SJSA1 (cell line): Measurements from ENCODE around the gene GRID2. TPM values are rescaled to one million over a fixed set of nuclear protein-coding genes. Genes with fewer than 3 reads are reported as not detected.
A peak's percentile ranks its signal among the peaks of the same experiment; 100 is the strongest.

Experiments used
- DNase-seq, 2 experiments: peaks; one replicate each; pipeline ENCODE4 v3.0.0-alpha.2; 2015 to 2020; ENCODE audit warnings: low spot score in 2 of 2, low read depth in 1 of 2
- H3K27ac ChIP-seq: fragments of 250-450 bp; sonication (Bioruptor Pico); 2 replicates; pipeline ENCODE4 v1.5.1; 2020; ENCODE audit warnings: mild to moderate bottlenecking, moderate library complexity
- H3K27me3 ChIP-seq: fragments of 250-450 bp; sonication (Bioruptor Pico); replicated peaks from 2 replicates; pipeline ENCODE4 v1.5.1; 2020; ENCODE audit warnings: mild to moderate bottlenecking, moderate library complexity
- H3K36me3 ChIP-seq: fragments of 250-450 bp; sonication (Bioruptor Pico); 2 replicates; pipeline ENCODE4 v1.5.1; 2020; ENCODE audit warnings: mild to moderate bottlenecking
- H3K4me1 ChIP-seq: fragments of 250-450 bp; sonication (Bioruptor Pico); replicated peaks from 2 replicates; pipeline ENCODE4 v1.6.1; 2021; ENCODE audit warnings: mild to moderate bottlenecking
- H3K4me3 ChIP-seq: fragments of 250-450 bp; sonication (Bioruptor Pico); 2 replicates; pipeline ENCODE4 v1.5.1; 2020; ENCODE audit warnings: mild to moderate bottlenecking
- H3K9me3 ChIP-seq: fragments of 250-450 bp; sonication (Bioruptor Pico); replicated peaks from 2 replicates; pipeline ENCODE4 v1.5.1; 2020; ENCODE audit warnings: mild to moderate bottlenecking
- total RNA-seq: library from RNA; depleted of rRNA; stranded (reverse); fragments of >200 nt; shearing (Covaris generic); gene quantifications from 2 replicates; pipeline ENCODE4 v1.2.3, GENCODE V29; 2014

The GRID2 gene
- total RNA-seq, 1 experiment from 2014 or later, result not detected

DNA sequence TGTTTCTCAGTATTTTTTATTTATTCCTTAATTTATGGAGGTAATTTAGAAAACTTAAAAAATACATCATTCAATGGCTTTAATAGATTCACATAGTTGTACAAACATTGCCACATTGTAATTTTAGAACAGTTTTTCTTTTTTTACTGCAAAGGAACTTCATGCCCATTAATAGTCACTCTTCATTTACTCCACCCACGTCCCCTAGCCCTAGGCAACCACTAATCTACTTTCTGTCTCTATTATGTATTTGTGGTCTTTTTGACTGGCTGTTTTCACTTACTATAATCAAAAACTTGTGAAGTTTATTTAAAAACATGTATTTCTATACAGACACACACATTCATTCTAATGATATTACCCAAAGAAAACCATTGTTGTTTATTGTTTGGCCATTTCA, 664.8 kb downstream of the GRID2 start:
- H3K36me3 ChIP-seq, result no peaks in the 10 kb centered on the region
- H3K9me3 ChIP-seq, result no peaks in the 10 kb centered on the region
- H3K4me3 ChIP-seq, result no peak overlapping the region
- DNase-seq, result no peak
- peak overlapping the region; percentile 82 for H3K27ac ChIP-seq
- peaks cover 22% of the 10 kb centered on the region for H3K4me1 ChIP-seq
- no peaks in the 10 kb centered on the region for H3K27me3 ChIP-seq

DNA sequence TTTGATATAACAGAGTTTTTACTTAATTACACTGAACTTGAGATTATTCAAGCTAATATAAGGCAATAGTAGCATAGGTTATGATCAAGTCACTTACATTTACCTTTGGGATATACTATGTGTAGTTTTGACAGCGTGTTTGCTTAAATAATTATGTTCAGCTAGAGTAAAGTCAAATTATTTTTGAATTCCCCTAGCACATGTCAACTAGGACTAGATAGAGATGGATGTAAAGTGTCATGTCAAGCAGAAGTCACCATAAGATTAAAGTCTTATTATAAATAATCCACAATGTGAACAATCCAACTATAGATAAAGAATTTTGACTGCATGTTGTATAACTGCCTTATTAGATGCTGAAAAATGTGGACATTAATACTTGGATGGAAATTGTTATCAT, 665.2 kb downstream of the GRID2 start:
- Histone ChIP-seq H3K27ac (peak overlapping the region; percentile 82), H3K36me3 (no peaks in the 10 kb centered on the region), H3K4me1 (peaks cover 22% of the 10 kb centered on the region)

DNA sequence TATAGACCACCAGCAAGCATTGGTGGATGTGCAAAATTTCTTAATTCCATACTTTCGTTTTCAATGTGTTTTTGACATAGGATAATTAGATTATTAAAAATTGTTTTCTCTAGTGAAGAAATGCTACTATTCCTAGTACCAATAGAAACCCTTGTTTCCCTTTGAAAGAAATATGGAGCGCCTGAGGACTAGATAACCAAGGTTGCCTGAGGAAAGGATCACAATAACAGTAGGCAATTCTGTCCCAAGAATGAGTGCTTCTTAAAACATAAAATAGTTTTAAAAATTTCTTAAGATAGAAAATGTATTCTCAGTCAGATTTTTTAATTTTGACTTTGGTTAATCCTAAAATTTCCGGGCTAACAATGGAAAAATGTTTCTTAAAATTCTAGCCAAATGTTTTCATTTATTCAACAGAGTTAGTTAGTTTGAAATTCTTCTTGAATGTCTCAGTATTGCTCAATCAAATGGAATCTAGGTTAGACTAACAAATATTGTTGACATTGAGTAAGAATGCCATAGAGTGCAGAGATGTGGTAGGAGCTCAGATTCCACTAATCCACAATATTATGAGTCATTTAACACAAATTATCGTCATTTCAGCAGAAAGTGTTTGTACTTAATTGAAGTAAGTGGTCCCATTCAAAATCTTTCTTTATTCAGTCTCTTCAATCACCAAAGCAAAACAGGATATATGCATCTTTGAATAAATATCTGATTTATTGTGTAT, 666.0 kb downstream of the GRID2 start:
- Histone ChIP-seq H3K4me1 (peaks cover 22% of the 10 kb centered on the region), H3K36me3 (no peaks in the 10 kb centered on the region), H3K27ac (peak overlapping the region; percentile 82), H3K9me3 (no peaks in the 10 kb centered on the region), H3K27me3 (no peaks in the 10 kb centered on the region), H3K4me3 (no peak overlapping the region)
- peak in 1 of 2 experiments; percentile 87 for DNase-seq

More for the DNA sequence above, 665.2 kb downstream of the GRID2 start:
- no peaks in the 10 kb centered on the region for H3K9me3 ChIP-seq
- H3K27me3 ChIP-seq, result no peaks in the 10 kb centered on the region
- no peak overlapping the region for H3K4me3 ChIP-seq
- no peak for DNase-seq

DNA sequence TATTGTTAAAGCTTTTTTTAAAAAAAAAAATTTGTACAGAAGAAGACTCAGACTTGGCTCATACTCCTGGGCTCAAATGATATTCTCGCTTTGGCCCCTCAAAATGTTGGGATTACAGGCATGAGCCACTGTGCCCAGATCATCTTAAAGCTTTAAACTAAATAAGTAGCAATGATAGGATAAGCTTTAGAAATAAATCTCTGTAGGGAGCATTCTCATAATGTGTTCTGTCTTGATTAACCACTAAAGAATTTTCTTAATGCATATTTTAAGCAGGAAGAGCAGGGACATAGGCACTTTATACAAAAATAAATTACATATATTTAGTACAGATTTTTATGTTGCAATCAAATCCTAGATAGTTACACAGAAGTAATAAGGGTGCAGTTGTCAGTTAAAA, 667.2 kb downstream of the GRID2 start:
- H3K27me3 ChIP-seq, result no peaks in the 10 kb centered on the region
- H3K4me3 ChIP-seq, result no peak overlapping the region
- H3K4me1 ChIP-seq, result peaks cover 22% of the 10 kb centered on the region
- no peaks in the 10 kb centered on the region for H3K36me3 ChIP-seq
- no peaks in the 10 kb centered on the region for H3K9me3 ChIP-seq
- no peak overlapping the region; the same call in 1 of the 2 replicates for H3K27ac ChIP-seq
- no peak for DNase-seq

DNA sequence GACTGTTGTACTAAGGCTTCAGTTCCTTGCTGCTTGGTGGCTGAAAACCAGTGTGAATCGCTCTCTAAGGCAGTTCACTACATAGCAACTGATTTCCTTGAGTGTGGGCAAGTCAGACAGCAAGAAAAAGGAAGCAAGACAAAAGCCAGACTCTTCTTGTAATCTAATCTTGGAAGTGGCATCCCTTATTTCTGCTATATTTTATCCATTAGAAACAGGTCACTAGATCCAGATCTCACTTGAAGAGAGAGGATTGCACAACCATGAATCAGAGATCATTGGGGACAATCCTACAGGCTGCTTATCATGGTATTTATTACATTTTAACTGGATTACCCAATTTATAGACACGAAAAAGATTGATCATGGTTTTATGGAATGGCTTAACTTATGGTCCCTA, 684.5 kb downstream of the GRID2 start:
- Histone ChIP-seq H3K4me3 (no peak overlapping the region), H3K9me3 (no peaks in the 10 kb centered on the region), H3K36me3 (no peaks in the 10 kb centered on the region), H3K27ac (no peak overlapping the region), H3K27me3 (no peaks in the 10 kb centered on the region), H3K4me1 (no peaks in the 10 kb centered on the region)
- no peak for DNase-seq

DNA sequence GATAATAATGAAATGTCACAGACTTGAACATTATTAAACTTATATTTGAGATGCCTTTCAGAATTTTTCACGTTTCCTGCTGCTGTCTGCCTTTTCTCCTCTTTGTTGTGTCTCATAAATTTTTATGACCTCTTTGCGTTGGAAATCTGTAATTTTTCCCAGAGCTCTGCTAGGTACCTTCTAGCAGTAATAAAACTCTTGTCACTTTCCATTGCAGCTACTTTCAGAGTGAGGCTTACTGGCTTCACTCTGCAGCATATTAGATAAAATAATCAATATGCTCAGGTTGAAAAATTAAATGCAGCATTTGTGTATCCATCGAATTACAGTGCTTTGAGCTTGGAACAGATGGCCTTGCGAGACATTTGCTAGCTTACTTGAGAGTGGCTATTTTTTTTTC, 689.0 kb downstream of the GRID2 start:
- no peaks in the 10 kb centered on the region for H3K27me3 ChIP-seq
- no peak overlapping the region for H3K4me3 ChIP-seq
- H3K36me3 ChIP-seq, result no peaks in the 10 kb centered on the region
- no peak overlapping the region for H3K27ac ChIP-seq
- no peak for DNase-seq
- no peaks in the 10 kb centered on the region for H3K4me1 ChIP-seq
- H3K9me3 ChIP-seq, result no peaks in the 10 kb centered on the region

DNA sequence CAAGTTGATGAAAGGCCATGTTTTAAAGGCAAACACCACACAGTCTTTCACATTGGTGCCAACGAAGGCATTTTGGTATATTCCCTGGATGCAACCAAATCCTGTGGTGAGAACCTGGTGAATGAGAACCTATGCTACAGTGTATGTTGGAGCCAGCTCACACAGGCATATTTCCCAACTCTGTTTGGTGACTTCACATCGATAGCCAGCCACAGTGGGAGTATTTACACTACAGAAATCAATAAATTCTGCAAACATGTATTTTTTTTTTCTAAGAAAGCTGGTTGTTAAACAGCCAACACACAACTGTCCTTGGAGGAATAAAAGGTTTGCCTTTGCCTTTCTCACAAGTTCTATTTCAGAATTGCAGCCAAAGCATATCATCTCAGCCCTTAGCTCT, 691.0 kb downstream of the GRID2 start:
- Histone ChIP-seq H3K27me3 (no peaks in the 10 kb centered on the region), H3K27ac (no peak overlapping the region), H3K36me3 (no peaks in the 10 kb centered on the region), H3K4me3 (no peak overlapping the region), H3K4me1 (no peaks in the 10 kb centered on the region), H3K9me3 (no peaks in the 10 kb centered on the region)
- no peak for DNase-seq

DNA sequence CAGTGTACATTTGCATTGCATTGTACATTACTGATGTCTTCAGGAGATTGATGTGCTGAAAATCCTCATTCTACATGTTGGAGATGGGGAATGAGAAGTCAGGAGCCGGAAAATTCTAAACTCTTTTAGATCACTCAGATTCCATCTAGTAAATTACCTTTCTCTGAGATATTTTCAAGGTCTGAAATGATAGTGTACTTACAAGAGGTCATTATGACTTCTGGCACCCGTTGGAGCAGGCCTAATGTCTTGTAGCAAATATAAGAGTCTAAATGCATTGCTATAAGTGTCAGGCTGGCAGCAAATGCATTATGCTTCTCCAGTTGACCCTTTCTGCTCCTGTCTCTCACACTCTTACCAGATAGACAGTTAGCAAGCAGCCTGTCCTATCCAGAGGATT, 692.8 kb downstream of the GRID2 start:
- Histone ChIP-seq H3K36me3 (no peaks in the 10 kb centered on the region), H3K27me3 (no peaks in the 10 kb centered on the region), H3K4me3 (no peak overlapping the region), H3K4me1 (no peaks in the 10 kb centered on the region), H3K27ac (no peak overlapping the region), H3K9me3 (no peaks in the 10 kb centered on the region)
- DNase-seq, result no peak

DNA sequence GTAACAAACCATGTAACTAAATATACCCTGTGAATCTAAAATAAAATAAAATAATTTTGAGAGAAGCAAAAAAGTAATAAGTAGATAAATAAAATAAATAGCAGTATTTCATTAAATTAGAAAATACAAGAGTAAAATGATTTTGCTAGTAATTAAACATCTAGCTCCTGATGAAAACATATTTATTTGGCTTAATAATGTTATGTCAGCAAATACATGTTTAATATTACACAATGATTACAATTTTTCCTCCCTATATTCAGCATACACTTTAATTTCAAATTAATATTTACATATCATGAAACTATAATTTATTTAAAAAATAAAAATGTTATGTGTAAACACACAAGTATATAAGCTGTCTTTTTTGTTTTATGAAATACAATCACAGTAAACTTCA, 697.1 kb downstream of the GRID2 start:
- Histone ChIP-seq H3K36me3 (no peaks in the 10 kb centered on the region), H3K9me3 (no peaks in the 10 kb centered on the region), H3K27me3 (no peaks in the 10 kb centered on the region), H3K27ac (no peak overlapping the region), H3K4me1 (no peaks in the 10 kb centered on the region), H3K4me3 (no peak overlapping the region)
- no peak for DNase-seq

DNA sequence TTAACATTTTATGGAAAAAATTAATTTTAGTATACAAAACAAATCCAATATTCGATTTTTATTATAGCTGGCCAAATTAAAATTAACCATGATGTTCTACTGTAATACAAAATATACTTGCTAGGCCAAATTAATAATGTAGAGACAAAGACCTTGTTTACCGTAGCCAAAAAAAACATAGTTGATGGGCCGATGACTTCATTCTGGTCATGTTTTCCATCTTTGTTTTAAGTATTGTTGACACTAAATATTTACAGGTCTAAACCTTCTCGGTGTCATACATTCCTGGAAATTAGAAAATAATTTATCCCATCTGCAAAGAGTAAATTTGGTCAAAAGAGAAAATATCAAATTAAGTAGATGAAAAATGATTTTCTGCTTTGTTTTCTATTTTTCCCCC, 698.5 kb downstream of the GRID2 start:
- Histone ChIP-seq H3K9me3 (no peaks in the 10 kb centered on the region), H3K4me3 (no peak overlapping the region), H3K27me3 (no peaks in the 10 kb centered on the region), H3K4me1 (no peaks in the 10 kb centered on the region), H3K27ac (no peak overlapping the region), H3K36me3 (no peaks in the 10 kb centered on the region)
- DNase-seq, result no peak

DNA sequence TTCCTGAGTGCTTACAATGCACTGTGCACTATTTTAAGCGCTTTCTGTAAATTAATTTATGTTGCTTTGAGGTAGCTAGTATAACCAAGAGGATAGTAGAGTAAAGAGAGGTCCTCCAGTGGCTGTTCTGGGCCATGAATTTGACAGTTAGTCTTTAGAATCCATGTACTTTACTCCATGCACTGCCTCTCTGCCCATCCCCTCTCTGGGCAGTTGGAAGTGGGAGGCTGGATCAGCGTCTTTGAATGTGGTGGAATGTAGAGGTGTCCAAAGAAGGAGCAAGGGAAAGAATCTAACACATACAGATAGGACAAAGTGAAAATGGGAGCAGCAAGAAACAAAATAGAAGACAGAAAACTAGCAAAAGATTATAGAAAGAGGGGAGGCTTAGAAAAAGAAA, 712.6 kb downstream of the GRID2 start:
- Histone ChIP-seq H3K4me1 (no peaks in the 10 kb centered on the region), H3K36me3 (no peaks in the 10 kb centered on the region), H3K27me3 (no peaks in the 10 kb centered on the region), H3K4me3 (no peak overlapping the region), H3K27ac (no peak overlapping the region), H3K9me3 (no peaks in the 10 kb centered on the region)
- no peak for DNase-seq

DNA sequence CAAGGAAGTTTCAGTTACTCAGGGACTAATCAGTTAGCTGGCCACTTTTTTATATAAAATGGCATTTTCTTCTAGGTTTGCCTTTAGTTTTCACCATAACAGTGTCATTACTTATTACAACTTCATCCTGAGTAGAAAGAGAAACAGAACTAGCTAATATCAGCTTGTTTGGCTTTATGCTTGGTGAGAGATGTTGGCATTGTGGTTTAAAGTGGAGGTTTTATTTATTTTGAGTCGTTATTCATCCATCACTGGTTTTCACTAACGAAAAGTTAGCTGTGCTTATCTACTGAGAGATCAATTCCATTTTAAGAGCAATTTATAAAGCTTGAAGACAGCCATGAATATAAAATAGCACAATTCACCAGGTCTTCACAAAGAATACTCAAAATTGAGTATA, 714.5 kb downstream of the GRID2 start:
- Histone ChIP-seq H3K36me3 (no peaks in the 10 kb centered on the region), H3K27ac (no peak overlapping the region), H3K4me3 (no peak overlapping the region), H3K27me3 (no peaks in the 10 kb centered on the region), H3K9me3 (no peaks in the 10 kb centered on the region), H3K4me1 (no peaks in the 10 kb centered on the region)
- no peak for DNase-seq

DNA sequence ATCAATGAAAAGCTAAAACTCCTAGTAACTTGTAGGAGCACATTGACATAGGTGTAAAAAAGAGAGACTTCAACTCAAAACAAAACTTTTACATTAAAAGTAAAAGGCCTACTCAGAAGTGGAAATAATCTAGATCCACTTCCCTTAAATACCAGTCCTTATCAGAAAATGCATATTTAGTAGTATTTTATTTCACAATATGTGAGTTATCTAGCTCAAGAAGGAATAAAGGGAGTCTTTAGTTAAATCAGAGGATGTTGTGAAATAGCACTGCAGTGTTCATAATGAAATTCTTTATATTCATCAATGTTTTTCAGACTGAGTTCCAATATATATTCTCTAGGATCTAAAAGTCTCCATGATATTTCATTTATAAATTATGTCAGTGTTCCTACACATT, 715.0 kb downstream of the GRID2 start:
- Histone ChIP-seq H3K4me1 (no peaks in the 10 kb centered on the region), H3K27me3 (no peaks in the 10 kb centered on the region), H3K27ac (no peak overlapping the region), H3K4me3 (no peak overlapping the region), H3K36me3 (no peaks in the 10 kb centered on the region), H3K9me3 (no peaks in the 10 kb centered on the region)
- DNase-seq, result no peak

DNA sequence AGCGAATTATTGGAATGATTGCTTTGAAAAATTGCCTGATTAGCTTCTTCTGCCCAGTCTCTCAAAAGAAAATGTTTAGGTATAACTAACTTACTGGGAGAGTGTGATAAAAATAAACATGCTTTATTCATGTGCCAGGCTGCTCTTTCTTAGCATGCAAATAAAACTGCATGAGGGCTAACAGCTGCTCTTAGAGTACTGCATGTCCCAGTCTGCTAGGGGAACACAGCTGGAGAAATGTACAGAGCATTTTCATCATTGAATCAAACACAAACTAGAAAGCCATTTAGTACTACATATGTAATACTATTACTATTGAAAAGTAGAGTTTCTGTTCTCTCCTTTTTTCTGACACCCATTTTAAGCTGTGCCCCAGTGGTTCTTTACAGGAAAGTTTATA, 726.0 kb downstream of the GRID2 start:
- Histone ChIP-seq H3K36me3 (no peaks in the 10 kb centered on the region), H3K27me3 (0 out of 2 replicates have a peak, but pooled peaks cover 2% of the 10 kb centered on the region), H3K4me1 (no peaks in the 10 kb centered on the region), H3K4me3 (no peak overlapping the region), H3K27ac (no peak overlapping the region), H3K9me3 (no peaks in the 10 kb centered on the region)
- no peak for DNase-seq

DNA sequence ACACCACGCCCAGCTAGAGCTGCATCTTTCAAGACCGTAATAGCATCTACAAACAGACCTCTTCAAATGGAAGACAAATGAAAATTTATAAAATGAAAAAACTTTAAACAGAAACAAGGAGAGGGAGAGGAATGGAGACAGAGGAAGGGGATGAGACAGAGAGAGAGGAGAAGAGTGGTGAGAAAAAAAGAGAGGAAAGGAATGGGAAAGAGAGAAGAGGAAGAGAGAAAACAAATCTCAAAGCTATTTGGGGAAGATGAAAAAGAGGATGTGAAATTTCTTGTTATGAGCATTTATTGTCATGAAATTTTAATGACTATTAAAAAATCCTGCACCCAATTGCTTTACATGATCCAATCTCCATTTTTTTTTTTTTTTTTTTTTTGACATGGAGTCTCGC, 726.9 kb downstream of the GRID2 start:
- Histone ChIP-seq H3K27ac (no peak overlapping the region), H3K4me3 (no peak overlapping the region), H3K9me3 (no peaks in the 10 kb centered on the region), H3K36me3 (no peaks in the 10 kb centered on the region), H3K27me3 (0 out of 2 replicates have a peak, but pooled peaks cover 2% of the 10 kb centered on the region), H3K4me1 (no peaks in the 10 kb centered on the region)
- DNase-seq, result no peak
